ENCODE data around the gene PRSS16.
"Not testable (repeated sequence)": the region's sequence is repeated elsewhere in the genome, so short reads cannot be mapped to it uniquely, and the experiment has no call there.

The PRSS16 gene

GRCh38 chr6:27247133-27247836 is at the start of gene PRSS16:
TSS of gene PRSS16 (plus strand) at chr6:27247701. CDS start at chr6:27247738, 37 bp downstream.
- no peak for TF ChIP-seq CTCF (IDR thresholded peaks at IDR 0.05; ENCODE audit: insufficient read depth, low read depth, low read length, missing control alignments)
- no peak within 1 kb of the TSS for H3K4me3 ChIP-seq (ENCODE audit: low read length)
- no peak for DNase-seq (ENCODE audit: low read depth)

GRCh38 chr6:27205375-27206278 is 41.9 kb upstream of the PRSS16 start:
- no peak for DNase-seq (ENCODE audit: low read depth)
- no peak for TF ChIP-seq CTCF (IDR thresholded peaks at IDR 0.05; ENCODE audit: insufficient read depth, low read depth, low read length, missing control alignments)
- peak overlapping the region; percentile 42 for H3K4me3 ChIP-seq (ENCODE audit: low read length)

GRCh38 chr6:27206806-27207205 is 40.7 kb upstream of the PRSS16 start:
- H3K4me3 ChIP-seq (ENCODE audit: low read length), result no peak overlapping the region
- DNase-seq (ENCODE audit: low read depth), result no peak
- no peak for TF ChIP-seq CTCF (IDR thresholded peaks at IDR 0.05; ENCODE audit: insufficient read depth, low read depth, low read length, missing control alignments)

GRCh38 chr6:27208042-27208441 is 39.5 kb upstream of the PRSS16 start:
- no peak overlapping the region for H3K4me3 ChIP-seq (ENCODE audit: low read length)
- no peak for TF ChIP-seq CTCF (IDR thresholded peaks at IDR 0.05; ENCODE audit: insufficient read depth, low read depth, low read length, missing control alignments)
- DNase-seq (ENCODE audit: low read depth), result no peak

- H3K4me3 ChIP-seq (ENCODE audit: low read length), result no peak overlapping the region
- no peak for TF ChIP-seq CTCF (IDR thresholded peaks at IDR 0.05; ENCODE audit: insufficient read depth, low read depth, low read length, missing control alignments)
- DNase-seq (ENCODE audit: low read depth), result no peak
These were observed 38.3 kb upstream of the PRSS16 start for GRCh38 chr6:27209196-27209595.

GRCh38 chr6:27209659-27210269 is 37.7 kb upstream of the PRSS16 start:
- no peak overlapping the region for H3K4me3 ChIP-seq (ENCODE audit: low read length)
- no peak for TF ChIP-seq CTCF (IDR thresholded peaks at IDR 0.05; ENCODE audit: insufficient read depth, low read depth, low read length, missing control alignments)
- DNase-seq (ENCODE audit: low read depth), result no peak

- DNase-seq (ENCODE audit: low read depth); H3K4me3 ChIP-seq (ENCODE audit: low read length): not testable (repeated sequence)
These were observed 34.4 kb upstream of the PRSS16 start for GRCh38 chr6:27213091-27213517.

All from epithelial cell of esophagus (primary cell).